ENCODE measurements around the gene PTPRQ.

PTPRQ gene

GRCh38 chr12:80443974-80444666 is at the start of gene PTPRQ:
PTPRQ (plus strand) TSS chr12:80444235; CDS start chr12:80444346, 111 bp downstream.
- Histone ChIP-seq H3K9me3 (ENCODE audit: control insufficient read depth, insufficient read depth, low read length) (no peaks in the 10 kb centered on the region), H3K9ac (ENCODE audit: low read depth, low read length) (no peak within 1 kb of the TSS), H3K4me1 (ENCODE audit: control insufficient read depth, insufficient read depth, low read length) (no peaks in the 10 kb centered on the region), H3K36me3 (ENCODE audit: control insufficient read depth, insufficient read depth, low read length) (no peaks in the 10 kb centered on the region), H3K4me3 (ENCODE audit: low read depth, low read length) (no peak within 1 kb of the TSS), H3K27me3 (ENCODE audit: control insufficient read depth, insufficient read depth, low read length) (no peaks in the 10 kb centered on the region)

GRCh38 chr12:80400571-80400991 is 43.5 kb upstream of the PTPRQ start:
- Histone ChIP-seq H3K4me3 (ENCODE audit: low read depth, low read length) (peak overlapping the region; percentile 43), H3K27me3 (ENCODE audit: control insufficient read depth, insufficient read depth, low read length) (peaks cover 9% of the 10 kb centered on the region), H3K4me1 (ENCODE audit: control insufficient read depth, insufficient read depth, low read length) (peaks cover 2% of the 10 kb centered on the region), H3K9me3 (ENCODE audit: control insufficient read depth, insufficient read depth, low read length) (no peaks in the 10 kb centered on the region), H3K36me3 (ENCODE audit: control insufficient read depth, insufficient read depth, low read length) (no peaks in the 10 kb centered on the region), H3K9ac (ENCODE audit: low read depth, low read length) (no peak overlapping the region)

- no peak overlapping the region for H3K9ac ChIP-seq (ENCODE audit: low read depth, low read length)
- H3K9me3 ChIP-seq (ENCODE audit: control insufficient read depth, insufficient read depth, low read length), result no peaks in the 10 kb centered on the region
- H3K4me1 ChIP-seq (ENCODE audit: control insufficient read depth, insufficient read depth, low read length), result peaks cover 2% of the 10 kb centered on the region
- peak overlapping the region; percentile 43 for H3K4me3 ChIP-seq (ENCODE audit: low read depth, low read length)
- H3K36me3 ChIP-seq (ENCODE audit: control insufficient read depth, insufficient read depth, low read length), result no peaks in the 10 kb centered on the region
- H3K27me3 ChIP-seq (ENCODE audit: control insufficient read depth, insufficient read depth, low read length), result peaks cover 9% of the 10 kb centered on the region
Measured at GRCh38 chr12:80401191-80401590, 42.8 kb upstream of the PTPRQ start.

GRCh38 chr12:80404629-80405028 is 39.4 kb upstream of the PTPRQ start:
- no peaks in the 10 kb centered on the region for H3K9me3 ChIP-seq (ENCODE audit: control insufficient read depth, insufficient read depth, low read length)
- no peak overlapping the region for H3K9ac ChIP-seq (ENCODE audit: low read depth, low read length)
- peaks cover 2% of the 10 kb centered on the region for H3K4me1 ChIP-seq (ENCODE audit: control insufficient read depth, insufficient read depth, low read length)
- H3K27me3 ChIP-seq (ENCODE audit: control insufficient read depth, insufficient read depth, low read length), result peaks cover 9% of the 10 kb centered on the region
- H3K36me3 ChIP-seq (ENCODE audit: control insufficient read depth, insufficient read depth, low read length), result no peaks in the 10 kb centered on the region
- no peak overlapping the region for H3K4me3 ChIP-seq (ENCODE audit: low read depth, low read length)

GRCh38 chr12:80406253-80406652 is 37.8 kb upstream of the PTPRQ start:
- Histone ChIP-seq H3K4me3 (ENCODE audit: low read depth, low read length) (no peak overlapping the region), H3K9me3 (ENCODE audit: control insufficient read depth, insufficient read depth, low read length) (no peaks in the 10 kb centered on the region), H3K4me1 (ENCODE audit: control insufficient read depth, insufficient read depth, low read length) (no peaks in the 10 kb centered on the region), H3K27me3 (ENCODE audit: control insufficient read depth, insufficient read depth, low read length) (no peaks in the 10 kb centered on the region), H3K36me3 (ENCODE audit: control insufficient read depth, insufficient read depth, low read length) (no peaks in the 10 kb centered on the region), H3K9ac (ENCODE audit: low read depth, low read length) (no peak overlapping the region)

GRCh38 chr12:80411787-80412186 is 32.2 kb upstream of the PTPRQ start:
- Histone ChIP-seq H3K9ac (ENCODE audit: low read depth, low read length) (no peak overlapping the region), H3K27me3 (ENCODE audit: control insufficient read depth, insufficient read depth, low read length) (no peaks in the 10 kb centered on the region), H3K4me3 (ENCODE audit: low read depth, low read length) (no peak overlapping the region), H3K36me3 (ENCODE audit: control insufficient read depth, insufficient read depth, low read length) (no peaks in the 10 kb centered on the region), H3K4me1 (ENCODE audit: control insufficient read depth, insufficient read depth, low read length) (no peaks in the 10 kb centered on the region), H3K9me3 (ENCODE audit: control insufficient read depth, insufficient read depth, low read length) (no peaks in the 10 kb centered on the region)

- no peak overlapping the region for H3K9ac ChIP-seq (ENCODE audit: low read depth, low read length)
- no peaks in the 10 kb centered on the region for H3K4me1 ChIP-seq (ENCODE audit: control insufficient read depth, insufficient read depth, low read length)
- no peaks in the 10 kb centered on the region for H3K9me3 ChIP-seq (ENCODE audit: control insufficient read depth, insufficient read depth, low read length)
- no peaks in the 10 kb centered on the region for H3K36me3 ChIP-seq (ENCODE audit: control insufficient read depth, insufficient read depth, low read length)
- no peaks in the 10 kb centered on the region for H3K27me3 ChIP-seq (ENCODE audit: control insufficient read depth, insufficient read depth, low read length)
- no peak overlapping the region for H3K4me3 ChIP-seq (ENCODE audit: low read depth, low read length)
Measured at GRCh38 chr12:80412343-80412953, 31.6 kb upstream of the PTPRQ start.

- H3K9ac ChIP-seq (ENCODE audit: low read depth, low read length), result no peak overlapping the region
- H3K36me3 ChIP-seq (ENCODE audit: control insufficient read depth, insufficient read depth, low read length), result no peaks in the 10 kb centered on the region
- no peaks in the 10 kb centered on the region for H3K4me1 ChIP-seq (ENCODE audit: control insufficient read depth, insufficient read depth, low read length)
- no peaks in the 10 kb centered on the region for H3K9me3 ChIP-seq (ENCODE audit: control insufficient read depth, insufficient read depth, low read length)
- H3K27me3 ChIP-seq (ENCODE audit: control insufficient read depth, insufficient read depth, low read length), result no peaks in the 10 kb centered on the region
- H3K4me3 ChIP-seq (ENCODE audit: low read depth, low read length), result no peak overlapping the region
Measured at GRCh38 chr12:80413462-80413861, 30.6 kb upstream of the PTPRQ start.

- no peak overlapping the region for H3K9ac ChIP-seq (ENCODE audit: low read depth, low read length)
- H3K9me3 ChIP-seq (ENCODE audit: control insufficient read depth, insufficient read depth, low read length), result no peaks in the 10 kb centered on the region
- no peaks in the 10 kb centered on the region for H3K27me3 ChIP-seq (ENCODE audit: control insufficient read depth, insufficient read depth, low read length)
- no peak overlapping the region for H3K4me3 ChIP-seq (ENCODE audit: low read depth, low read length)
- no peaks in the 10 kb centered on the region for H3K36me3 ChIP-seq (ENCODE audit: control insufficient read depth, insufficient read depth, low read length)
- no peaks in the 10 kb centered on the region for H3K4me1 ChIP-seq (ENCODE audit: control insufficient read depth, insufficient read depth, low read length)
Measured at GRCh38 chr12:80415466-80415865, 28.6 kb upstream of the PTPRQ start.

- H3K9me3 ChIP-seq (ENCODE audit: control insufficient read depth, insufficient read depth, low read length), result no peaks in the 10 kb centered on the region
Measured at GRCh38 chr12:80419644-80420043, 24.4 kb upstream of the PTPRQ start.

GRCh38 chr12:80420075-80420474 is 24.0 kb upstream of the PTPRQ start:
- Histone ChIP-seq H3K4me1 (ENCODE audit: control insufficient read depth, insufficient read depth, low read length) (no peaks in the 10 kb centered on the region), H3K27me3 (ENCODE audit: control insufficient read depth, insufficient read depth, low read length) (no peaks in the 10 kb centered on the region), H3K9ac (ENCODE audit: low read depth, low read length) (no peak overlapping the region), H3K9me3 (ENCODE audit: control insufficient read depth, insufficient read depth, low read length) (no peaks in the 10 kb centered on the region), H3K36me3 (ENCODE audit: control insufficient read depth, insufficient read depth, low read length) (no peaks in the 10 kb centered on the region), H3K4me3 (ENCODE audit: low read depth, low read length) (no peak overlapping the region)

More at GRCh38 chr12:80419644-80420043, 24.4 kb upstream of the PTPRQ start:
- Histone ChIP-seq H3K27me3 (ENCODE audit: control insufficient read depth, insufficient read depth, low read length) (no peaks in the 10 kb centered on the region), H3K36me3 (ENCODE audit: control insufficient read depth, insufficient read depth, low read length) (no peaks in the 10 kb centered on the region), H3K9ac (ENCODE audit: low read depth, low read length) (no peak overlapping the region), H3K4me3 (ENCODE audit: low read depth, low read length) (no peak overlapping the region), H3K4me1 (ENCODE audit: control insufficient read depth, insufficient read depth, low read length) (no peaks in the 10 kb centered on the region)

GRCh38 chr12:80422550-80422949 is 21.5 kb upstream of the PTPRQ start:
- H3K4me1 ChIP-seq (ENCODE audit: control insufficient read depth, insufficient read depth, low read length), result no peaks in the 10 kb centered on the region
- no peaks in the 10 kb centered on the region for H3K27me3 ChIP-seq (ENCODE audit: control insufficient read depth, insufficient read depth, low read length)
- H3K36me3 ChIP-seq (ENCODE audit: control insufficient read depth, insufficient read depth, low read length), result no peaks in the 10 kb centered on the region
- H3K9me3 ChIP-seq (ENCODE audit: control insufficient read depth, insufficient read depth, low read length), result no peaks in the 10 kb centered on the region
- H3K4me3 ChIP-seq (ENCODE audit: low read depth, low read length), result no peak overlapping the region
- no peak overlapping the region for H3K9ac ChIP-seq (ENCODE audit: low read depth, low read length)

Data from iPS-15b (cell line).